NCI-H526 (cell line): ENCODE results near the gene MBTPS1.

Experiments used
- DNase-seq, 2 experiments: peaks; one replicate each; lab custom pipeline; 2025; lab: John Stamatoyannopoulos, UW

The MBTPS1 gene

GRCh38 chr16:84116720-84117493 is at the start of gene MBTPS1:
Gene MBTPS1, minus strand, starts transcription at chr16:84116942. Its CDS starts 15,159 bp downstream, at chr16:84101783.
- peak; percentile 89 to 97 for DNase-seq

GRCh38 chr16:84165746-84166145 is 49.0 kb upstream of the MBTPS1 start:
- no peak for DNase-seq

GRCh38 chr16:84161801-84162200 is 45.1 kb upstream of the MBTPS1 start:
- no peak for DNase-seq

GRCh38 chr16:84161037-84161436 is 44.3 kb upstream of the MBTPS1 start:
- no peak for DNase-seq

- no peak for DNase-seq
These were observed 43.1 kb upstream of the MBTPS1 start for GRCh38 chr16:84159800-84160199.

GRCh38 chr16:84159007-84159406 is 42.3 kb upstream of the MBTPS1 start:
- no peak for DNase-seq

GRCh38 chr16:84156342-84156784 is 39.6 kb upstream of the MBTPS1 start:
- no peak for DNase-seq

- DNase-seq: no peak
These were observed 39.0 kb upstream of the MBTPS1 start for GRCh38 chr16:84155771-84156170.

GRCh38 chr16:84155226-84155625 is 38.5 kb upstream of the MBTPS1 start:
- no peak for DNase-seq

GRCh38 chr16:84153660-84154214 is 37.0 kb upstream of the MBTPS1 start:
- no peak for DNase-seq

- no peak for DNase-seq
These were observed 34.2 kb upstream of the MBTPS1 start for GRCh38 chr16:84150926-84151325.

GRCh38 chr16:84144859-84145639 is 28.3 kb upstream of the MBTPS1 start, which contains the start of the genes DNAAF1 and HSDL1:
Gene DNAAF1, plus strand, starts transcription at chr16:84145308. Its CDS starts 133 bp downstream, at chr16:84145441.
Gene HSDL1, minus strand, starts transcription at chr16:84145177. Its CDS starts 13,856 bp downstream, at chr16:84131321.
- DNase-seq: peak in 1 of 2 experiments; percentile 90

GRCh38 chr16:84144209-84144858 is 27.6 kb upstream of the MBTPS1 start:
- DNase-seq: peak in 1 of 2 experiments; percentile 51

GRCh38 chr16:84143784-84144199 is 27.1 kb upstream of the MBTPS1 start:
- peak; percentile 13 to 35 for DNase-seq

- no peak for DNase-seq
These were observed 26.3 kb upstream of the MBTPS1 start for GRCh38 chr16:84143081-84143480.

- peak; percentile 7 to 37 for DNase-seq
These were observed 24.5 kb upstream of the MBTPS1 start for GRCh38 chr16:84141143-84141670.

- DNase-seq: no peak
These were observed 23.0 kb upstream of the MBTPS1 start for GRCh38 chr16:84139628-84140258.

- DNase-seq: peak in 1 of 2 experiments; percentile 44
These were observed 22.3 kb upstream of the MBTPS1 start for GRCh38 chr16:84138824-84139627.

- DNase-seq: no peak
These were observed 21.7 kb upstream of the MBTPS1 start for GRCh38 chr16:84138500-84138823.

- no peak for DNase-seq
These were observed 21.1 kb upstream of the MBTPS1 start for GRCh38 chr16:84137769-84138357.
